GM10847 (cell line): ENCODE data around the gene SLC26A9.

ENCODE experiments used
- POLR2A ChIP-seq: IDR thresholded peaks from 2 replicates; pipeline ENCODE4 v1.6.1; 2011; ENCODE audit not compliant: insufficient read length; ENCODE audit errors: extremely low read depth

SLC26A9 gene

GRCh38 chr1:205976708-205977401 is 33.6 kb upstream of the SLC26A9 start:
- TF ChIP-seq POLR2A: no peak

- TF ChIP-seq POLR2A: no peak
Observed at GRCh38 chr1:205976036-205976435, 32.8 kb upstream of the SLC26A9 start.

GRCh38 chr1:205975387-205975998 is 32.2 kb upstream of the SLC26A9 start:
- no peak for TF ChIP-seq POLR2A

- no peak for TF ChIP-seq POLR2A
Observed at GRCh38 chr1:205974712-205975111, 31.5 kb upstream of the SLC26A9 start.

GRCh38 chr1:205973377-205974232 is 30.3 kb upstream of the SLC26A9 start:
- no peak for TF ChIP-seq POLR2A

GRCh38 chr1:205972491-205973168 is 29.4 kb upstream of the SLC26A9 start:
- TF ChIP-seq POLR2A: no peak

GRCh38 chr1:205972081-205972480 is 28.8 kb upstream of the SLC26A9 start:
- TF ChIP-seq POLR2A: no peak

GRCh38 chr1:205971082-205971481 is 27.8 kb upstream of the SLC26A9 start:
- TF ChIP-seq POLR2A: no peak

GRCh38 chr1:205970486-205970885 is 27.2 kb upstream of the SLC26A9 start:
- TF ChIP-seq POLR2A: no peak

GRCh38 chr1:205969229-205969628 is 26.0 kb upstream of the SLC26A9 start:
- no peak for TF ChIP-seq POLR2A

GRCh38 chr1:205967554-205968335 is 24.5 kb upstream of the SLC26A9 start:
- no peak for TF ChIP-seq POLR2A

GRCh38 chr1:205965036-205965884 is 22.0 kb upstream of the SLC26A9 start:
- no peak for TF ChIP-seq POLR2A

- TF ChIP-seq POLR2A: no peak
Observed at GRCh38 chr1:205963352-205964155, 20.3 kb upstream of the SLC26A9 start.
